Heart left ventricle (tissue), 16 donors: Measurements from ENCODE around the gene SCFD2. TPM values are rescaled to one million over a fixed set of nuclear protein-coding genes. Genes with fewer than 3 reads are reported as not detected.
"Not testable (repeated sequence)": the region's sequence is repeated elsewhere in the genome, so short reads cannot be mapped to it uniquely, and the experiment has no call there.

Experiments used
- ATAC-seq, 4 donors: fragments of 200-7000 bp; cut with Tn5 transposase; one replicate each; pipeline ENCODE4 v1.9.1; 2020 to 2022; ENCODE audit warnings: moderate library complexity in 4 of 4, mild to moderate bottlenecking in 3 of 4, moderate number of reproducible peaks in 1 of 4
- DNase-seq, 5 donors: peaks; one replicate each; pipeline ENCODE4 v3.0.0-alpha.2; 2020
- H3K27ac ChIP-seq, 12 donors: fragments of 200-600 bp; sonication (generic) in 4 of 12; one replicate each; pipeline versions ENCODE4 v1.5.0 to v1.8.0; 2016 to 2022; ENCODE audit warnings: mild to moderate bottlenecking in 2 of 12
- H3K27me3 ChIP-seq, 9 donors: fragments of 200-600 bp; sonication (generic) in 2 of 9; one replicate each; pipeline versions ENCODE4 v1.5.1 to v1.8.0; 2016 to 2022; ENCODE audit warnings: mild to moderate bottlenecking in 3 of 9
- H3K36me3 ChIP-seq, 9 donors: fragments of 200-600 bp; sonication (generic) in 2 of 9; one replicate each; pipeline versions ENCODE4 v1.5.0 to v1.8.0; 2018 to 2022; ENCODE audit warnings: mild to moderate bottlenecking in 2 of 9
- H3K4me1 ChIP-seq, 12 donors: fragments of 200-600 bp; sonication (generic) in 4 of 12; one replicate each; pipeline versions ENCODE4 v1.5.0 to v1.8.0; 2016 to 2022; ENCODE audit warnings: mild to moderate bottlenecking in 3 of 12
- H3K4me3 ChIP-seq, 12 donors: fragments of 200-600 bp; sonication (generic) in 4 of 12; one replicate each; pipeline versions ENCODE4 v1.5.0 to v1.8.0; 2017 to 2022; ENCODE audit warnings: mild to moderate bottlenecking in 9 of 12, moderate library complexity in 4 of 12
- H3K9me3 ChIP-seq, 12 donors: fragments of 200-600 bp; sonication (generic) in 4 of 12; one replicate each; pipeline versions ENCODE4 v1.5.0 to v1.8.0; 2016 to 2022; ENCODE audit warnings: mild to moderate bottlenecking in 1 of 12
- CTCF ChIP-seq, 12 donors: fragments of 200-600 bp; sonication (generic) in 4 of 12; IDR thresholded peaks; one replicate each; pipeline versions ENCODE4 v1.5.0 to v1.8.0; 2018 to 2022; ENCODE audit warnings: antibody characterized with exemption in 12 of 12, mild to moderate bottlenecking in 5 of 12
- POLR2A ChIP-seq, 2 donors: fragments of 450-650 bp; IDR thresholded peaks; one replicate each; pipeline ENCODE4 v1.6.1; 2017; ENCODE audit warnings: antibody characterized with exemption in 2 of 2, mild to moderate bottlenecking in 2 of 2, moderate library complexity in 2 of 2
- WGBS, 4 donors: extraction: QIAGEN DNeasy Blood & Tissue Kit in 2 of 4; methylation state at CpG; one replicate each; pipeline versions ENCODE4 v1.1.5 to v1.1.7; 2013 to 2018; 5-methylcytosine and 5-hydroxymethylcytosine counted together
- intact Hi-C, 10 donors: fragments of 100-400 bp; cut with DNase I; formaldehyde crosslinking; loops; one replicate each; pipeline versions ENCODE4 v1.11.1 to v1.14.2; 2022
- polyA plus RNA-seq, 2 donors: library from polyadenylated mRNA; stranded (reverse); fragments of 200-250 nt; gene quantifications; one replicate each; pipeline ENCODE4 v1.2.3, GENCODE V29; 2013
- total RNA-seq, 9 donors: library from RNA; depleted of rRNA in 2 of 9; stranded (reverse); fragments of >200 nt in 2 of 9; fragmentation: NEBNext Ultra II Directional in 3 of 9; extraction: Animal tissue kit (Norgen Biotek cat#: 25700) in 3 of 9; gene quantifications; one replicate each; pipeline versions ENCODE4 v1.1.0 to v1.2.4, GENCODE V29; 2016 to 2023
- donor health status: ischemic (EF 13 %, LVEDD 7.1; RV severe dilation, severe dysfunction).
- donor health status: healthy with polysubstance abuse.
- donor health status: DM: no; HTN: yes; CAD: no.
- donor health status: DM: no; HTN: no; CAD: no.
- donor health status: ischemic (EF 25% LVEDD 6.9; RV normal size, moderate dysfunction).
- donor health status: ischemic (EF 25% LVEDD 5.7; RV mildly dilated, moderate dysfunction).
- donor health status: healthy.
- donor health status: DM: yes; HTN: yes; CAD: no.
- donor health status: ischemic (EF 35%, LVEDD 5.7; RV mildly dilated, moderate dysfunction).
- donor health status: nonischemic (EF 11% LVEDD 7.7; RV severe dilation, severe dysfunction).
- donor health status: DM: yes; HTN: yes; CAD: no.
- donor health status: PGD.
- donor health status: ischemic (EF 29% LVEDD 5.4; RV normal size, mild dysfunction).
- donor health status: nonischemic (EF 23%, LVEDD 6.1; RV moderate dilation, normal function).

Gene SCFD2
- total and polyA plus RNA-seq, 11 donors = 3.7 to 14.0 (median 9.8) TPM

DNA sequence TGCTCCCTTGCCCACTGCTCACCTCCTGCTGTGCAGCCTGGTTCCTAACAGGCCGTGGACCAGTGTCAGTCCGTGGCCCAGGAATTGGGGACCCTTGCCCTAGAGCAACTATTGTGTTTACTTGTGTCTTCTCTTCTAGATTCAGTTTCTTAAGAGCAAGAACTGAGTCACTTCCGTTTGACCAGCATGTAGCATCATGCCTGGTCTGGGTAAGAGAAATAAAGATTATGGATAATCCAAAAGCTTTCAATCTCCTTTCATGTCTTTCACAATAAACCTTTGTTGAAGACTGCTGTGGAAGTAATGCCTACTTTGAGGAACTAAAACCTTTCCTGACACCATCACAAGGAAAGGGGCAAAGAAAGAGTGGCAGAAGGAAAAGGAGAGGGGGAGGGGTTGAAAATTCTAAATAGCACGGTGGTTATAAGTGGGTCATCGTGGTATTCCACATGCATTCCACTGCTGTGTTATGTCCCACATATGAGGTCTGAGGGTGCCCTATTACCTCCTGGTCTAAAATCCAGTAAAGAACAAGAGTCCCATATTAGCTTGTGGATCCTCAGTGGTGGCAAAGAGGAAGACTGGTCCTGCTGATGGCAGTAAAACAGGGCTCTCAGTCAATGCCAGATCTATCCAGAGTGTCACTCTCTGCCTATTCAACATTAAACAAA, 370.4 kb downstream of the SCFD2 start:
- 76 to 85% (median 80%) methylated on average over 5 of the region's 5 CpGs for WGBS, 4 donors
- H3K36me3 ChIP-seq = no peaks in the 10 kb centered on the region
- no peaks in the 10 kb centered on the region for H3K27me3 ChIP-seq
- peak overlapping the region in 11 of 12 donors; percentile 19 to 89 (median 61) for H3K27ac ChIP-seq
- H3K4me3 ChIP-seq = no peak overlapping the region
- intact Hi-C loops = loop anchor here in 1 of 10 donors (10.0 kb wide), 1 partner anchor 741 kb away; no protein-coding TSS in a partner anchor
- DNase-seq = no peak
- TF ChIP-seq CTCF (IDR thresholded peaks at IDR 0.05) (no peak), POLR2A (IDR thresholded peaks at IDR 0.05) (no peak)
- H3K9me3 ChIP-seq = no peaks in the 10 kb centered on the region
- H3K4me1 ChIP-seq = peaks cover 0 to 48% (median 36%) of the 10 kb centered on the region in 12 donors
- ATAC-seq = peak in 2 of 4 donors; percentile 3 to 4

GRCh38 chr4:52994567-52994966, 371.3 kb downstream of the SCFD2 start:
- ATAC-seq = no peak
- H3K36me3 ChIP-seq = no peaks in the 10 kb centered on the region
- TF ChIP-seq CTCF (IDR thresholded peaks at IDR 0.05) (no peak), POLR2A (IDR thresholded peaks at IDR 0.05) (no peak)
- intact Hi-C loops = loop anchor here in 1 of 10 donors (10.0 kb wide), 1 partner anchor 740 kb away; no protein-coding TSS in a partner anchor
- H3K9me3 ChIP-seq = no peaks in the 10 kb centered on the region
- DNase-seq = no peak
- no peak overlapping the region for H3K4me3 ChIP-seq
- peaks cover 0 to 48% (median 36%) of the 10 kb centered on the region in 12 donors for H3K4me1 ChIP-seq
- peak overlapping the region in 2 of 12 donors; percentile 14 to 19 for H3K27ac ChIP-seq
- H3K27me3 ChIP-seq = no peaks in the 10 kb centered on the region
- 89 to 91% (median 90%) methylated on average over 4 of the region's 4 CpGs for WGBS, 4 donors

GRCh38 chr4:52993771-52994170, 372.1 kb downstream of the SCFD2 start:
- intact Hi-C loops = loop anchor here in 1 of 10 donors (10.0 kb wide), 1 partner anchor 739 kb away; no protein-coding TSS in a partner anchor
- TF ChIP-seq POLR2A (IDR thresholded peaks at IDR 0.05) (no peak), CTCF (IDR thresholded peaks at IDR 0.05) (no peak)
- no peaks in the 10 kb centered on the region for H3K27me3 ChIP-seq
- H3K9me3 ChIP-seq = no peaks in the 10 kb centered on the region
- DNase-seq (peak in 1 of 5 donors; percentile 33), ATAC-seq (peak; percentile 30 to 68 (median 36))
- H3K4me3 ChIP-seq = no peak overlapping the region
- peak overlapping the region in 4 of 12 donors; percentile 14 to 41 (median 18) for H3K27ac ChIP-seq
- peaks cover 0 to 48% (median 36%) of the 10 kb centered on the region in 12 donors for H3K4me1 ChIP-seq
- no peaks in the 10 kb centered on the region for H3K36me3 ChIP-seq
- 47 to 59% (median 51%) methylated on average over 6 of the region's 6 CpGs for WGBS, 4 donors

GRCh38 chr4:52992551-52992950, 373.3 kb downstream of the SCFD2 start:
- H3K27ac ChIP-seq, DNase-seq, H3K36me3 ChIP-seq, H3K9me3 ChIP-seq, H3K27me3 ChIP-seq, H3K4me3 ChIP-seq, ATAC-seq: not testable (repeated sequence)
- intact Hi-C loops = loop anchor here in 1 of 10 donors (10.0 kb wide), 1 partner anchor 738 kb away; no protein-coding TSS in a partner anchor
- H3K4me1 ChIP-seq = peaks cover 0 to 38% (median 28%) of the 10 kb centered on the region in 12 donors
- 95 to 96% (median 96%) methylated on average over 13 to 27 of the region's 27 CpGs for WGBS, 4 donors
